GM10266 (cell line): Measurements from ENCODE around the gene ZNF398.

ENCODE experiments used
- DNase-seq: peaks from one replicate; pipeline ENCODE4 v3.0.0; 2012; ENCODE audit errors: extremely low spot score
- TF ChIP-seq, protein P1 (sequence below): IDR thresholded peaks from 2 replicates; pipeline ENCODE4 v1.5.1; 2012; ENCODE audit warnings: mild to moderate bottlenecking, low read depth; ENCODE audit not compliant: control insufficient read depth, insufficient read depth; ENCODE audit errors: missing control alignments

Gene ZNF398

DNA sequence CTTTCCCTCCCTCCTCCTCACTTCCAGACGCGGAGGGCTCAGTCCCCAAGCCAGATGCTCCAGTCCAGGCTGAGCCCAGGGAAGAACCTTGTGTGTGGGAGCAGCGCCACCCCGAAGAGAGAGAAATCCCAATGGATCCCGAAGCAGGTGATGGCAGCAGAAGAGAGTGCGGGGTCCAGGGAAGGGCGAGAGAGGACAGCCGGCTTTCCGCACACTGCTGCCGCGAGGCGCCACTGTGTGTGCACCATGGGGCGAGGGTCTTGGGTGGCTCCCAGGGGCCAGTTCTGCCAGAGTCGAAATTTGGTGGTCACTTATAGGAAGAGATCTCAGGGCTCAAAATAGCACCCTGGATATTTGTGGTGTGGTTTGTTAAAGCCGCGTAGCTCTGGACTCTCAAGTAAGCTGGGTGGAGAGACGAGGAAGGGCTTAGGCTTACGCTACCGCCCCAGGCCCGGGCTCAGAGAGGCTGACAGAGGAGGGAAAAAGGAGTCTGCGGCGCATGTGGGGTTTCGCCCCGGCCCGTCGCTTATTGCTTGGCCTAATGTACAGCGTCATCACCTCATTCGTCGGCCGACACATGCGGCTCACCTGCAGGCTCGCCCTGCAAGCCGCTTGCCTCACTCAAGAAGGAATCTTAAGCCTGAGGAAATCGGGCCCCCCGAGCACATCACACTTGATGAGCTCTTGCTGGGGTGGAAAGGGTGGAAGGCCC, 60.2 kb downstream of the ZNF398 start:
- no peak for DNase-seq
- TF ChIP-seq, protein P1, sequence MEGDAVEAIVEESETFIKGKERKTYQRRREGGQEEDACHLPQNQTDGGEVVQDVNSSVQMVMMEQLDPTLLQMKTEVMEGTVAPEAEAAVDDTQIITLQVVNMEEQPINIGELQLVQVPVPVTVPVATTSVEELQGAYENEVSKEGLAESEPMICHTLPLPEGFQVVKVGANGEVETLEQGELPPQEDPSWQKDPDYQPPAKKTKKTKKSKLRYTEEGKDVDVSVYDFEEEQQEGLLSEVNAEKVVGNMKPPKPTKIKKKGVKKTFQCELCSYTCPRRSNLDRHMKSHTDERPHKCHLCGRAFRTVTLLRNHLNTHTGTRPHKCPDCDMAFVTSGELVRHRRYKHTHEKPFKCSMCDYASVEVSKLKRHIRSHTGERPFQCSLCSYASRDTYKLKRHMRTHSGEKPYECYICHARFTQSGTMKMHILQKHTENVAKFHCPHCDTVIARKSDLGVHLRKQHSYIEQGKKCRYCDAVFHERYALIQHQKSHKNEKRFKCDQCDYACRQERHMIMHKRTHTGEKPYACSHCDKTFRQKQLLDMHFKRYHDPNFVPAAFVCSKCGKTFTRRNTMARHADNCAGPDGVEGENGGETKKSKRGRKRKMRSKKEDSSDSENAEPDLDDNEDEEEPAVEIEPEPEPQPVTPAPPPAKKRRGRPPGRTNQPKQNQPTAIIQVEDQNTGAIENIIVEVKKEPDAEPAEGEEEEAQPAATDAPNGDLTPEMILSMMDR = no peak

DNA sequence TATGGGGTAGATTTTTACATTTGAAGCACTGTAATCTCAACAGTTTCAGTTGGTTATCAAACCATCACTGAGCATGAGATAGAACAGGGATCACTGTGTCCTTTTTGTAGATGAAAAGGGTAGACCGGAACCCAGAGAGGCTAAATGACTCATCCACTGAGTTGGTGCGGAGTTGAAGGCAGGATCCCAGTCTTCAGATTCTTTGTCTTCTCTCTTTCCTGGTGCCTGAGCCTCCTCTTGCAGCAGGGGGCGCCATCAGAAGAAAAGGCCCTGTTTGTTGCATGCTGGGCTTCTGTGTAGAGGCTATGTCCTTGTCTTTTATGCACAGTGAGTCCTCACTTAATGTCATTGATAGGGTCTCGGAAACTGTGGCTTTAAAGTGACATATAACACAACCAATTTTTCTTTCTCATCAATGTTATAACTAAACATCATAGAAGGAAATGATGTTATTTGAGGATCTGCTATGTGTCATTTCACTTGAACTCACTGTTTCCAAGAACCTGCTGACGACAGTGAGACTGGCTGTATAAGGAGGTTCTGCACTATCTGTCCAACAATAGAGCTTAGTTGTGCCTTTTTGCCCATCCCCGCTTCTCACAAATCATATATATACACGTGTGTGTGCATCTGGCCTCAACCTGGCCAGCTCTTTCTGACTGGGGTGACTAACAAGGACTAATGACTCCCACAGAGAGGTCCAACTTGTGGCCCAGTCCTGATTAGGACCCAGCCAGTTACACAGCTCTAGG, 62.4 kb downstream of the ZNF398 start:
- peak; percentile 69 for DNase-seq
- TF ChIP-seq, protein P1 = peak; percentile 70

DNA sequence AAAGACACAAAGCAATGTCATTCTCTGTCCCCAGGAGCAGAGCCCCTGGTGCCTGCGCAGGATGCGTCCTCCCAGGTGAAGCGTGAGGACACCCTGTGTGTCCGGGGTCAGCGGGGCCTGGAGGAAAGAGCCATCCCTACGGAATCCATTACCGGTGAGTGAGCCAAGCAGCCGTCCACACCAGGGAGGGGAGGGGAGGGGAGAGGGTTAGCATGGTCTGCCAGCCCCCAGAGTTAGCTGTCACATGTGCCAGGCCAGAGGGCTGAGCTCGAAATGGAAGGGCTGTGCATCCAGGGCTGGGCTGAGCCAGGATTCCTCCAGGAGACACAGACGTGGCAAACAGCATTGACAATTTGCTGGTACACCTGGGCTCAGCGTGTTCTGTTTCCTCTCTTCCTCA, 63.3 kb downstream of the ZNF398 start:
- TF ChIP-seq, protein P1 = no peak

DNA sequence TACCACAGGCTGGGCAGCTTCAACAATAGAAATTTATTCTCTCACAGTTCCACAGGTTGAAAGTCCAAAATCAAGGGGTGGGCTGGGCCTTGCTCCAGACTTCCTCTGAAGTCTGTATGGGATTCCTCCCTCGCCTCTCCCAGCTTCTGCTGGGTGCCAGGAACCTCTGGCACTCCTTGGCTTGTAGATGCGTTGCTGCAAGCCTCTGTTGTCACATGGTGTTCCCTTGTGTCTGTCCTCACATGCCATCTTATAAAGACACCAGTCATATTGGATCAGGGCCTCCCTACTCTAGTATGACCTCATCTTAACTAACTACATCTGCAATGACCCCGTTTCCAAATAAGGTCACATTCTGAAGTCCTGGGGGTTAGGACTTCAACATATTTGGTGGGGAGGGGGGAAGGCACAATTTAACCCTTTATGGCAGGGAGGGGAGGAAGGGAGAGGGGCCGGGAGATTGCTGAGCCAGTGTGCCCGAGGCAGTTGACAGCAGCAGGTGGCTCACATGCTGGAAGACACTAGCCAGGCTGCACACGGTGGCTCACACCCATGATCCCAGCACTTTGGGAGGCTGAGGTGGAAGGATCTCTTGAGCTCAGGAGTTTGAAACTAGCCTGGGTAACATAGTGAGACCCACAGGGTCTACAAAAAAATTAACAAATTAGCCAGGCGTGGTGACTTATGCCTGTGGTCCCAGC, 66.9 kb downstream of the ZNF398 start:
- TF ChIP-seq, protein P1 = no peak
- no peak for DNase-seq

More for the DNA sequence above, 63.3 kb downstream of the ZNF398 start:
- DNase-seq = no peak

DNA sequence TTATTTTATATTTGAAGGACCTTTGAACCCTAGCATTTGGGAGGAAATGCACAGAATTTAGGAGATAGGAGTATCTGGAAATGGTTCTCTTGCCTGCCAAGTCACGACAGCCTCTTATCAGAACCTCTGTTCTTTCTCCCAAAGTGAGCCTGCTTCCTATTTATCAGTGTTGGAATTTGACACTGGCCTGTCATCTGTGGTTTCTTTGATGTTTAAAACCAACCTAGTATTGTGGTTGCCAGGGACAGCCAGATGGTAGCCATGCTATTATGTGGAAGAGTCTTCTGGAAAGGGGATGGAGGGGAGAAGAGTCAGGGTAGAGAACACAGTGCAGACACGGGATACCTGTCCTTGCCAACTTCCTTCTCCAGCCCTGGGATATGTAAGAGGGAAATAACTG, 69.1 kb downstream of the ZNF398 start:
- TF ChIP-seq, protein P1 = no peak
- no peak for DNase-seq

DNA sequence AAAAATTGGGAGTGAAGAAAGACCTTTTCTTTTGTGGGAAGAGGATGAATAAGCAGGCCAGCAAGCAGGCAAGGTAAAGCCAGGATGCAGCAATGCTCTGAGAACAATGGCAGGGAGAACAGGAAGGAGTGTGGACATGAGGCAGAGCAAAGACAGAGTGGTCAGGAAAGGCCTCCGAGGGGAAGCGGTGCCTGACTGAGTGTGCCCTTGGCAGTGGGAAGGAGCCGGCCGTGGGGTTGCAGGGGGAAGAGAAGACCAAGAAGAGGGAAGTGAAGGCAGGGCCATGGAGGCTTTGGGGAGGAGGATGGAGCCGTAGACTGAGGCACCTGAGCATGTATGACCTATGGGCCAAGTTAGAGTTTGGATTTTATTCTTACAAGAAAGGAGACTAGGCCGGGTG, 70.3 kb downstream of the ZNF398 start:
- no peak for DNase-seq
- TF ChIP-seq, protein P1 = no peak
